GM19240 (cell line): ENCODE results near the gene KRT28.

Experiments used
- DNase-seq: peaks from one replicate; pipeline ENCODE4 v3.0.0; 2011; ENCODE audit warnings: low spot score; ENCODE audit not compliant: insufficient read length

Gene KRT28

GRCh38 chr17:40799859-40800258, at the start of gene KRT28:
Gene KRT28 (minus strand): TSS chr17:40799959. CDS start chr17:40799893, 66 bp downstream.
- no peak for DNase-seq

GRCh38 chr17:40848583-40849235, 49.0 kb upstream of the KRT28 start:
- DNase-seq, result no peak

- DNase-seq, result no peak
Measured at GRCh38 chr17:40846515-40847144, 46.9 kb upstream of the KRT28 start.

- no peak for DNase-seq
Measured at GRCh38 chr17:40844671-40845107, 44.9 kb upstream of the KRT28 start.

- DNase-seq, result no peak
Measured at GRCh38 chr17:40843242-40843641, 43.5 kb upstream of the KRT28 start.

GRCh38 chr17:40841246-40841645, 41.5 kb upstream of the KRT28 start:
- DNase-seq, result no peak

GRCh38 chr17:40839194-40839593, 39.4 kb upstream of the KRT28 start:
- DNase-seq, result no peak

GRCh38 chr17:40836020-40836419, 36.3 kb upstream of the KRT28 start:
- no peak for DNase-seq

- DNase-seq, result no peak
Measured at GRCh38 chr17:40833882-40834281, 34.1 kb upstream of the KRT28 start.

GRCh38 chr17:40832840-40833239, 33.1 kb upstream of the KRT28 start:
- DNase-seq, result no peak

GRCh38 chr17:40830085-40830776, 30.5 kb upstream of the KRT28 start:
- no peak for DNase-seq

- DNase-seq, result no peak
Measured at GRCh38 chr17:40828454-40829044, 28.8 kb upstream of the KRT28 start.

- no peak for DNase-seq
Measured at GRCh38 chr17:40827746-40828453, 28.1 kb upstream of the KRT28 start.

GRCh38 chr17:40825599-40825998, 25.8 kb upstream of the KRT28 start:
- no peak for DNase-seq

- no peak for DNase-seq
Measured at GRCh38 chr17:40824015-40824832, 24.5 kb upstream of the KRT28 start.

- DNase-seq, result no peak
Measured at GRCh38 chr17:40822132-40822812, 22.5 kb upstream of the KRT28 start, which contains the start of gene KRT10. Gene KRT10 (minus strand): TSS chr17:40822614. CDS start chr17:40822585, 29 bp downstream.

GRCh38 chr17:40821536-40821935, 21.8 kb upstream of the KRT28 start:
- DNase-seq, result no peak

GRCh38 chr17:40820228-40820838, 20.6 kb upstream of the KRT28 start:
- DNase-seq, result no peak

- no peak for DNase-seq
Measured at GRCh38 chr17:40819528-40820125, 19.9 kb upstream of the KRT28 start.
